Gastrocnemius medialis (tissue), 4 donors: ENCODE measurements around the gene ZNF521.

ENCODE experiments used
- POLR2A ChIP-seq, 2 donors: fragments of 450-650 bp; IDR thresholded peaks; one replicate each; pipeline ENCODE4 v1.6.1; 2017; ENCODE audit warnings: antibody characterized with exemption in 2 of 2, mild to moderate bottlenecking in 2 of 2, moderate library complexity in 2 of 2
- TF ChIP-seq, protein P1 (sequence below), 5 experiments: fragments of 450-650 bp in 3 of 5; fragments of 200-600 bp in 2 of 5; sonication (generic) in 2 of 5; IDR thresholded peaks in 4 of 5; conservative IDR thresholded peaks in 1 of 5; 1 replicate in 4 of 5; 2 replicates in 1 of 5; pipeline ENCODE4 v1.5.1; 2016 to 2019; ENCODE audit warnings: antibody characterized with exemption in 5 of 5, mild to moderate bottlenecking in 3 of 5, moderate library complexity in 3 of 5

DNA sequence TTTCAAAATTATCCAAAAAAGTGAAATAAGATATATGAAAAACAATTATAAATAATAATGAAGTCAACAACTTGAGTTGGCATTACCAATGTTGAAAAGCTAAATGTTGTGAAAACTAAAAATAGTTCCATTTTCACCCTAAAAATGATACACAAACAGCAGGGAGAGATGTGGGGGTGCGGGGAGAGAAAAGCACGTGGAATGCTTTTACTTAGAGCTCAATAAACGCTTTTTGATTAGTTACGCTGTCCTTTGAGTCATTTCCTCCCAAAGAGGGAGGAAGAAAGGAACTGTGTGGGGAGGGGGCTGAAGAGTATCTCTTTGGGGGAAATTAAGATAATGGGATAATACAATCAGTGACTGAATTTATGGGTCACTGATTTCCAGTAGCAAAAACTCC lies 29.2 kb downstream of the ZNF521 start:
- TF ChIP-seq, protein P1, sequence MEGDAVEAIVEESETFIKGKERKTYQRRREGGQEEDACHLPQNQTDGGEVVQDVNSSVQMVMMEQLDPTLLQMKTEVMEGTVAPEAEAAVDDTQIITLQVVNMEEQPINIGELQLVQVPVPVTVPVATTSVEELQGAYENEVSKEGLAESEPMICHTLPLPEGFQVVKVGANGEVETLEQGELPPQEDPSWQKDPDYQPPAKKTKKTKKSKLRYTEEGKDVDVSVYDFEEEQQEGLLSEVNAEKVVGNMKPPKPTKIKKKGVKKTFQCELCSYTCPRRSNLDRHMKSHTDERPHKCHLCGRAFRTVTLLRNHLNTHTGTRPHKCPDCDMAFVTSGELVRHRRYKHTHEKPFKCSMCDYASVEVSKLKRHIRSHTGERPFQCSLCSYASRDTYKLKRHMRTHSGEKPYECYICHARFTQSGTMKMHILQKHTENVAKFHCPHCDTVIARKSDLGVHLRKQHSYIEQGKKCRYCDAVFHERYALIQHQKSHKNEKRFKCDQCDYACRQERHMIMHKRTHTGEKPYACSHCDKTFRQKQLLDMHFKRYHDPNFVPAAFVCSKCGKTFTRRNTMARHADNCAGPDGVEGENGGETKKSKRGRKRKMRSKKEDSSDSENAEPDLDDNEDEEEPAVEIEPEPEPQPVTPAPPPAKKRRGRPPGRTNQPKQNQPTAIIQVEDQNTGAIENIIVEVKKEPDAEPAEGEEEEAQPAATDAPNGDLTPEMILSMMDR (IDR thresholded peaks at IDR 0.05 in 4 of 5, conservative IDR thresholded peaks at IDR 0.05 in 1 of 5): no peak
- no peak for TF ChIP-seq POLR2A (IDR thresholded peaks at IDR 0.05)
